RWPE2 (cell line): ENCODE measurements around the gene INTS1.
A peak's percentile ranks its signal among the peaks of the same experiment; 100 is the strongest.

Experiments used
- ATAC-seq: fragments of 200-7000 bp; cut with Tn5 transposase; 3 replicates; pipeline ENCODE4 v1.9.1; 2021; ENCODE audit warnings: low read depth
- DNase-seq: peaks from one replicate; pipeline ENCODE4 v3.0.0-alpha.2; 2020; ENCODE audit warnings: low spot score
- H3K27ac ChIP-seq: fragments of 450-650 bp; 2 replicates; pipeline ENCODE4 v1.5.1; 2017; ENCODE audit warnings: mild to moderate bottlenecking; ENCODE audit not compliant: poor library complexity, severe bottlenecking
- H3K27me3 ChIP-seq: fragments of 250-450 bp; sonication (Bioruptor Pico); 2 replicates; pipeline ENCODE4 v1.5.1; 2021; ENCODE audit warnings: mild to moderate bottlenecking, moderate library complexity; ENCODE audit not compliant: insufficient read depth, poor library complexity, severe bottlenecking
- H3K36me3 ChIP-seq: fragments of 250-450 bp; sonication (Bioruptor Pico); 2 replicates; pipeline ENCODE4 v1.5.1; 2020; ENCODE audit warnings: low read depth, mild to moderate bottlenecking, moderate library complexity
- H3K4me1 ChIP-seq: fragments of 250-450 bp; sonication (Bioruptor Pico); 2 replicates; pipeline ENCODE4 v1.5.1; 2021; ENCODE audit warnings: mild to moderate bottlenecking, moderate library complexity; ENCODE audit not compliant: insufficient read depth, poor library complexity, severe bottlenecking
- H3K4me3 ChIP-seq: fragments of 250-450 bp; sonication (Bioruptor Pico); 2 replicates; pipeline ENCODE4 v1.5.1; 2021; ENCODE audit warnings: mild to moderate bottlenecking, moderate library complexity; ENCODE audit not compliant: severe bottlenecking
- H3K9me3 ChIP-seq: fragments of 250-450 bp; sonication (Bioruptor Pico); 2 replicates; pipeline ENCODE4 v1.5.1; 2021; ENCODE audit warnings: mild to moderate bottlenecking, moderate library complexity; ENCODE audit not compliant: severe bottlenecking
- TF ChIP-seq, protein P1 (sequence below): fragments of 450-650 bp; IDR thresholded peaks from one replicate; pipeline ENCODE4 v1.5.1; 2017; ENCODE audit warnings: mild to moderate bottlenecking, moderate library complexity; ENCODE audit not compliant: poor library complexity, severe bottlenecking

Gene INTS1

DNA sequence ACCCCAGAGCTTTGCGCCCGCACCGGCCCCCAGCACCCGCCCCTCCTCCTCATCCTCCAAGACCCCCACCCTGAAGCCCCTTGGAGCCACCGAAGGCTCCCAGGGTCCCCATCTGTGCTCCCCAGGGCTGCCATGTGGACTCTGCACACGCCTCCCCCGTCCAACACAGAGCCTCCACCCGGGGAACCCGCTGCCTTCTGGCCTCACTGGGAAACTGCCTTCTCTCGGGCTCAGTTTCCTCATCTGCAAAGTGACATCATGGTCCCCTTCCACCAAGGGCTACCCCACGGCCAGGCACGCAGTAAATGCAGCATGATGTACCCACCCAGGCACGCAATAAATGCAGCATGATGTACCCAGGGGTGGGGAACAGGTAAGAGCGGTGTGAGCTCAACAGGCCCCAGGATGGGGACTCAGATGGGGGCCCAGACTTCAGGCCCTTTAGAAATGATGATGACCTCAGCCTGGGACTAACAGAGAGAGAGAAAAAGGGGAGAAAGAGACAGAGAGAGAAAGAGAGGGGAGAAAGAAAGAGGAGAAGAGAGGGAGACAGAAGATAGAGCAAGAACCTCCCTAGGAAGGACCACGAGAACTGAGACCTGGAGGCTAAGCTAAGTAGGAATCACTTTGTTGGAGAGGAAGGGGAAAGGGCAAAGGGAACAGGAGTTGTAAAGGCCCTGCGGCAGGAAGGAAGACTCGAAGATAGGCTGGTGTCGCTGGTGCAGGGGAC is 42.4 kb downstream of the INTS1 start:
- TF ChIP-seq, protein P1, sequence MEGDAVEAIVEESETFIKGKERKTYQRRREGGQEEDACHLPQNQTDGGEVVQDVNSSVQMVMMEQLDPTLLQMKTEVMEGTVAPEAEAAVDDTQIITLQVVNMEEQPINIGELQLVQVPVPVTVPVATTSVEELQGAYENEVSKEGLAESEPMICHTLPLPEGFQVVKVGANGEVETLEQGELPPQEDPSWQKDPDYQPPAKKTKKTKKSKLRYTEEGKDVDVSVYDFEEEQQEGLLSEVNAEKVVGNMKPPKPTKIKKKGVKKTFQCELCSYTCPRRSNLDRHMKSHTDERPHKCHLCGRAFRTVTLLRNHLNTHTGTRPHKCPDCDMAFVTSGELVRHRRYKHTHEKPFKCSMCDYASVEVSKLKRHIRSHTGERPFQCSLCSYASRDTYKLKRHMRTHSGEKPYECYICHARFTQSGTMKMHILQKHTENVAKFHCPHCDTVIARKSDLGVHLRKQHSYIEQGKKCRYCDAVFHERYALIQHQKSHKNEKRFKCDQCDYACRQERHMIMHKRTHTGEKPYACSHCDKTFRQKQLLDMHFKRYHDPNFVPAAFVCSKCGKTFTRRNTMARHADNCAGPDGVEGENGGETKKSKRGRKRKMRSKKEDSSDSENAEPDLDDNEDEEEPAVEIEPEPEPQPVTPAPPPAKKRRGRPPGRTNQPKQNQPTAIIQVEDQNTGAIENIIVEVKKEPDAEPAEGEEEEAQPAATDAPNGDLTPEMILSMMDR: no peak
- DNase-seq (no peak), ATAC-seq (no peak)
- H3K9me3 ChIP-seq: no peaks in the 10 kb centered on the region
- H3K27ac ChIP-seq: peak overlapping the region; percentile 1
- H3K4me3 ChIP-seq: no peak overlapping the region
- peaks cover 21% of the 10 kb centered on the region for H3K4me1 ChIP-seq
- no peaks in the 10 kb centered on the region for H3K36me3 ChIP-seq
- no peaks in the 10 kb centered on the region for H3K27me3 ChIP-seq

DNA sequence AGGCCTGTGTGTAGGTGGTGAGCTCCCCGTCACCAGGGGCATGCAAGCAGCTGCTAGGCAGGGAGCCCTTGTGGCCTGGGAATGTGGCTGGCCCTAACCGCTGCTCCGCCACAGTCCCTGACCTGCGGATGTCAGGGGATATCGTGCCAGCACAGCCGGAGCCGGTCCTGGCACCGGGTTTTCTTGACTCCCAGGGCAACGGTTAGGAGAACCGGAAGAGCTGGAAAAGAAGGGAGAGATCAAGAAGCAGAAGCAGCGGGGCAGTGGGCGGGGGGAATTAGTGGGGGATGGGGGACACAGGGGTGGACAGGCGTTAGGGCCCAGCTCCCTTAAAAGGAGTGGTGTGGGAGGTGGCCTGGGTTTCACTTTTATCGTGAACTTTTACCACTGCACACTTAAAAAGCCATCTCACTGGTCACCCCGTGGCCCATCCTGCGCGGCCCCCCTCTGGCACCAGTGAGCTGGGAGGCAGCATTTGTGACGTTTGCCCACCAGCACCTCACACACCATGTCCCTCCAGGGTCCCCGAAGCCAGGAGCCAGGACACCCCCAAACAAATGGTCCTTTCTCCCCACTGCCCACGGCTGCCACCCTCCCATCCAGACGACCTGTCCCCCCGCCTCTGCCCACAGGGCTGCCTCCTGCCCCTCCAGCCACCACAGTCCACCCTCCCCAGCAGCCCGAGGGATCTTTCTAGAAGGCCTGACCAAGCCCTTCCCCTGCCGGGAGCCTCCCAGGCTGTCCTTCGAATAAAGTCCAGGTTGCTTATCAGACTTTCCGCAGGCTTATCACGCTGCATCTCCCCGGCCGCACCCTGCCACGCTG is 43.2 kb downstream of the INTS1 start:
- Histone ChIP-seq H3K4me1 (peaks cover 21% of the 10 kb centered on the region), H3K4me3 (no peak overlapping the region), H3K27ac (peak overlapping the region; percentile 45), H3K27me3 (no peaks in the 10 kb centered on the region), H3K36me3 (no peaks in the 10 kb centered on the region), H3K9me3 (no peaks in the 10 kb centered on the region)
- TF ChIP-seq, protein P1: no peak
- DNase-seq: no peak
- ATAC-seq: no peak

DNA sequence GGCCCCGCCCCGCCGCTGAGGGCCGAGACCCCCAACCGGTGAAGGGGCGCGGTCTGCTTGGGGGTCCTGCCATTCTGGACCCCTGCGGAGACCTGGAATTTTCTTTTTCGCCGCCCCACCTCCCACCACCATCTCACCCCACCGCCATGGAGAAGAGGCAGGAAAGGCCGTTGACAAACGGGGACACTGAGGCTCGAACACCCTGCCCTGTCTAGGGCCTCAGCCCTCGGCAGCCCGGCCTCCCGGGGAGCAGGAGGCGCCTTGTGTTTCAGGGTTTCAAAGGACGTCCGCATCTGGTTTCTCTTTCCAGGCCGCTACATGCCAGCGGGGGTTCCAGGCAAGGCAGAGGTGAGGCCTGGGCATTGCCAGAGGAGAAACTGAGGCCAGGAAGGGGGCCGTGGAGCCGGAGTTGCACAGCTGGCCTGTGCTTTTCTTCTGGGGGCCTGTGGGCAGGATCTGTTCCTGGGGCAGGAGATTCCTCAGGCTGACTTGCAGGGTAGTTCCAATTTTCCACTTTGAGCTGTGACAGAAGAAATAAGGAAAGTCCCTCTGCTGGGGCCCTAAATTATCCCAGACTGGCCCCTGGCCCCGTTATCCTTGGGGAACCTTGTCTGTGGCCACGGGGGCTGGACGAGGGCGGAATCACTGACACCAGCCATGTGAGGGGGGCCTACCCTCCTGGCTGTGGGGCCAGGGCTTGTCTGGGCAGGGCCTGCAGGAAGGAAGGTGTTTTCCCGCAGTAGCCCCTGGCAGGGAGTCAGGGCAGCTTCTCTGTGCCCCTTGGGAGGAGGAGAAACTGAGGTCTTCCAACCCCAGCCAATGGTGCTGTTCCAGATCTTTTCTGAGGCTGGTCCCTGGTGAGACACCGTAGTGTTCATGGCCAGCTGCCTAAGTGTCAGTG is 44.0 kb downstream of the INTS1 start:
- Histone ChIP-seq H3K4me1 (peaks cover 23% of the 10 kb centered on the region), H3K4me3 (peak overlapping the region; percentile 28), H3K27ac (peak overlapping the region; percentile 45), H3K36me3 (no peaks in the 10 kb centered on the region), H3K27me3 (no peaks in the 10 kb centered on the region), H3K9me3 (no peaks in the 10 kb centered on the region)
- no peak for DNase-seq
- TF ChIP-seq, protein P1: no peak
- no peak for ATAC-seq

DNA sequence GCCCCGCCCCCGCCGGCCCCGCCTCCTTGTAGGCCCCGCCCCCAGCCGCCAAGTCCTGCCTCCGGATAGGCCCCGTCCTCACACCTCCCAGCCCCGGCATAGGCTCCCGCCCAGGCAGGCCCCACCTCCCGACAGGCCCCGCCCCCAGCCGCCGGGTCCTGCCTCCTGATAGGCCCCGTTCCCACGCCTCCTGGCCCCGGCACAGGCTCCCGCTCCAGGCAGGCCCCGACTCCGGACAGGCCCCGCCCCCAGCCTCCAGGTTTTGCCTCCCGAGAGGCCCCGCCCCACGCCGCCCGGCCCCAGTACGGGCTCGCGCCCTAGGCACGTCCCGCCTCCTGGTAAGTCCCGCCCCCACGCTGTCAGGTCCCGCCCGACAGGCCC is 44.7 kb downstream of the INTS1 start:
- ATAC-seq: peak; percentile 74
- H3K27ac ChIP-seq: peak overlapping the region; percentile 82
- peaks cover 29% of the 10 kb centered on the region for H3K4me1 ChIP-seq

More for the DNA sequence above, 44.7 kb downstream of the INTS1 start:
- Histone ChIP-seq H3K9me3 (no peaks in the 10 kb centered on the region), H3K27me3 (no peaks in the 10 kb centered on the region), H3K36me3 (no peaks in the 10 kb centered on the region), H3K4me3 (peak overlapping the region; percentile 52)
- peak; percentile 99 for DNase-seq
- TF ChIP-seq, protein P1: no peak
